ENCODE measurements around the gene ATP6V1A.

ATP6V1A gene

GRCh38 chr3:113746548-113747282 is at the start of gene ATP6V1A:
TSS of gene ATP6V1A (plus strand) at chr3:113747035. CDS start at chr3:113778754, 31,719 bp downstream.
- H3K4me3 ChIP-seq (ENCODE audit: low read depth, low read length) = peak within 1 kb of the TSS; percentile 92
- no peak for TF ChIP-seq CTCF (IDR thresholded peaks at IDR 0.05; ENCODE audit: low read depth, low read length, missing control alignments)
- DNase-seq (ENCODE audit: low read depth) = peak; percentile 81

- TF ChIP-seq CTCF (IDR thresholded peaks at IDR 0.05; ENCODE audit: low read depth, low read length, missing control alignments) = no peak
- no peak for DNase-seq (ENCODE audit: low read depth)
- peak overlapping the region; percentile 95 for H3K4me3 ChIP-seq (ENCODE audit: low read depth, low read length)
Observed at GRCh38 chr3:113697500-113698090, 49.2 kb upstream of the ATP6V1A start.

- no peak overlapping the region for H3K4me3 ChIP-seq (ENCODE audit: low read depth, low read length)
- no peak for TF ChIP-seq CTCF (IDR thresholded peaks at IDR 0.05; ENCODE audit: low read depth, low read length, missing control alignments)
- DNase-seq (ENCODE audit: low read depth) = no peak
Observed at GRCh38 chr3:113698213-113698742, 48.6 kb upstream of the ATP6V1A start.

- peak overlapping the region; percentile 38 for H3K4me3 ChIP-seq (ENCODE audit: low read depth, low read length)
Observed at GRCh38 chr3:113698956-113699355, 47.9 kb upstream of the ATP6V1A start.

GRCh38 chr3:113707835-113708234 is 39.0 kb upstream of the ATP6V1A start:
- no peak for TF ChIP-seq CTCF (IDR thresholded peaks at IDR 0.05; ENCODE audit: low read depth, low read length, missing control alignments)
- DNase-seq (ENCODE audit: low read depth) = no peak
- H3K4me3 ChIP-seq (ENCODE audit: low read depth, low read length) = no peak overlapping the region

More at GRCh38 chr3:113698956-113699355, 47.9 kb upstream of the ATP6V1A start:
- TF ChIP-seq CTCF (IDR thresholded peaks at IDR 0.05; ENCODE audit: low read depth, low read length, missing control alignments) = no peak
- no peak for DNase-seq (ENCODE audit: low read depth)

GRCh38 chr3:113712129-113712528 is 34.7 kb upstream of the ATP6V1A start:
- DNase-seq (ENCODE audit: low read depth) = no peak
- TF ChIP-seq CTCF (IDR thresholded peaks at IDR 0.05; ENCODE audit: low read depth, low read length, missing control alignments) = no peak
- no peak overlapping the region for H3K4me3 ChIP-seq (ENCODE audit: low read depth, low read length)

Data from GM12864 (cell line).